ENCODE measurements around the gene HIGD1C. TPM values are rescaled to one million over a fixed set of nuclear protein-coding genes. Genes with fewer than 3 reads are reported as not detected.
A peak's percentile ranks its signal among the peaks of the same experiment; 100 is the strongest.

HIGD1C gene
- total RNA-seq, 1 experiment from 2014 or later, result not detected

DNA sequence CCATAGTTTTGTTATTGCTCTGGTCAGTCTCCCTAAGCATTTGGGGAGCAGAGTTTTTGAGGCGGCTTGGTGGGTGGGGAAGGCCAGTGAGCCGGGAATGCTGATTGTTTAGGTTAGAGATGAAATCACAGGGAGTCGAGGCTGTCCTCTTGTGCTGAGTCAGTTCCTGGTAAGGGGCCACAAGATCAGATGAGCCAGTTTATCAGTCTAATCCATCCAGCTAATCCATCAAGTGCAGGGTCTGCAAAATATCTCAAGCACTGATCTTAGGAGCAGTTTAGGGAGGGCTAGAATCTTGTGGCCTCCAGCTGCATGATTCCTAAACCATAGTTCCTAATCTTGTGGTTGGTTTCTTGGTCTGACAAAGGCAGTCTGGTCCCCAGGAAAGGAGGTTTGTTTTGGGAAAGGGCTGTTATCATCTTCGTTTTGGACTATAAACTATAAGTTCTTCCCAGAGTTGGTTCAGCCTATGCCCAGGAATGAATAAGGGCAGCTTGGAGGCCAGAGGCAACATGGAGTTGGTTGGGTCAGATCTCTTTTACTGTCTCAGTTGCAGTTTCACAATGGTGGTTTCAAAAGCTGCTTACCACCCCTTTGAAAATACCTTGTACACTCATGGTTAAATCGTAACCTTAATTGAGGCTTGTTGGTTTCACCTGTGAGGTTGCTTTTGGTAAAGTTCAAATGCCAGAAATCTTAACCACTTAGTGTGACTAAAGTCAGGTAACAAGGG, 33.6 kb upstream of the HIGD1C start:
- Histone ChIP-seq H2BK120ac (ENCODE audit: low read depth, low read length, poor library complexity, severe bottlenecking) (no peak overlapping the region), H2BK15ac (ENCODE audit: low read depth, low read length) (no peak overlapping the region), H4K5ac (ENCODE audit: insufficient read length, low read depth, low read length) (no peak overlapping the region), H3K56ac (ENCODE audit: insufficient read length, low read depth, low read length) (no peak overlapping the region), H3K23ac (ENCODE audit: insufficient read length, low read depth, low read length) (no peak overlapping the region), H3K4me1 (ENCODE audit: insufficient read depth, low read length) (no peaks in the 10 kb centered on the region; the same call in 1 of the 2 replicates), H3K14ac (ENCODE audit: insufficient read depth, low read length) (no peak overlapping the region), H3K4me2 (ENCODE audit: insufficient read depth, insufficient read length, low read length) (no peak overlapping the region), H2BK12ac (ENCODE audit: insufficient read length, low read depth, low read length) (no peak overlapping the region), H3K9ac (ENCODE audit: extremely low read depth, insufficient read length, low read length) (no peak overlapping the region), H4K20me1 (ENCODE audit: control insufficient read depth, insufficient read depth, insufficient read length) (no peaks in the 10 kb centered on the region), H2BK5ac (ENCODE audit: insufficient read length, low read length) (no peak overlapping the region), H3K79me1 (ENCODE audit: insufficient read depth, low read depth, low read length, poor library complexity, severe bottlenecking) (no peaks in the 10 kb centered on the region), H3K9me3 (ENCODE audit: control insufficient read depth, low read depth, low read length) (peaks cover 17% of the 10 kb centered on the region), H4K91ac (ENCODE audit: insufficient read length, low read depth, low read length) (no peak overlapping the region), H3T11ph (ENCODE audit: low read length) (no peak overlapping the region), H3K79me2 (ENCODE audit: insufficient read depth, low read length) (no peaks in the 10 kb centered on the region), H3K23me2 (ENCODE audit: insufficient read length, low read depth, low read length, poor library complexity, severe bottlenecking) (no peaks in the 10 kb centered on the region), H3K27ac (ENCODE audit: insufficient read length, low read depth, low read length) (no peak overlapping the region), H4K8ac (replicated peaks; ENCODE audit: insufficient read length, low read depth, low read length) (no peak overlapping the region), H2BK20ac (ENCODE audit: low read depth, low read length, poor library complexity, severe bottlenecking) (no peak overlapping the region), H3K27me3 (ENCODE audit: insufficient read depth, low read length) (no peaks in the 10 kb centered on the region), H3K4ac (ENCODE audit: low read depth, low read length) (no peak overlapping the region), H3K18ac (ENCODE audit: insufficient read length, low read depth, low read length) (no peak overlapping the region), H2AFZ (ENCODE audit: low read length) (no peak overlapping the region), H2AK5ac (ENCODE audit: insufficient read length, low read length) (no peak overlapping the region)
- DNase-seq, result peak; percentile 3
- WGBS (ENCODE audit: extremely low coverage, insufficient read length, low lambda C conversion rate), result no CpG with 5 or more reads among the region's 5 CpGs
- Mint-ChIP-seq H3K4me1 (peaks cover 24 to 30% of the 10 kb centered on the region in 2 experiments), H3K27ac (no peak overlapping the region), H3K9me3 (peaks cover 41 to 46% of the 10 kb centered on the region in 2 experiments), H3K4me3 (no peak overlapping the region), H3K36me3 (ENCODE audit: insufficient read depth in 1 of 3, low read depth in 3 of 3) (peaks cover 29 to 45% (median 42%) of the 10 kb centered on the region in 3 experiments), H3K27me3 (ENCODE audit: low read depth) (no peaks in the 10 kb centered on the region; the same call in 1 of the 2 replicates)
- TF ChIP-seq CTCF (conservative IDR thresholded peaks at IDR 0.05), result no peak

All from H9 (cell line).